IMR-90 (cell line): Measurements from ENCODE around the gene CCDC120. TPM values are rescaled to one million over a fixed set of nuclear protein-coding genes. Genes with fewer than 3 reads are reported as not detected.

ENCODE experiments used
- ATAC-seq: fragments of 200-7000 bp; cut with Tn5 transposase; 2 replicates; pipeline ENCODE4 v1.9.1; 2020; ENCODE audit warnings: low read depth, mild to moderate bottlenecking, moderate library complexity
- BruUV-seq: library from RNA; stranded (reverse); fragments of 400-500 nt; replicated peaks from 2 replicates; lab custom pipeline; 2021; lab: Mats Ljungman, UMichigan
- CTCF ChIA-PET: fragments of 300-600 bp; formaldehyde crosslinking; extraction: SDS; loops from one replicate; lab custom pipeline; 2021; ENCODE audit warnings: antibody characterized with exemption; lab: Yijun Ruan, JAX
- POLR2A ChIA-PET: fragments of 300-600 bp; sonication (Branson Sonifier 250); formaldehyde crosslinking; loops from one replicate; lab custom pipeline; 2022; ENCODE audit warnings: antibody characterized with exemption; ENCODE audit not compliant: unreplicated experiment; lab: Charles Lee
- DNase-seq: peaks from one replicate; pipeline ENCODE4 v3.0.0; 2013
- H2AFZ ChIP-seq: replicated peaks from 2 replicates; pipeline ENCODE3; 2013; ENCODE audit warnings: low read length, mild to moderate bottlenecking; ENCODE audit not compliant: poor library complexity
- H2AK5ac ChIP-seq: 2 replicates; pipeline ENCODE4 v1.6.1; 2013; ENCODE audit warnings: low read depth, low read length, inconsistent platforms
- H2AK9ac ChIP-seq: replicated peaks from 2 replicates; pipeline ENCODE3; 2013; ENCODE audit warnings: mild to moderate bottlenecking, low read depth, low read length, moderate library complexity; ENCODE audit not compliant: poor library complexity
- H2BK120ac ChIP-seq: 2 replicates; pipeline ENCODE4 v1.6.1; 2013; ENCODE audit warnings: low read depth, low read length, inconsistent platforms
- H2BK15ac ChIP-seq: 3 replicates; pipeline ENCODE4 v1.6.1; 2013; ENCODE audit warnings: low read depth, low read length, inconsistent platforms
- H2BK20ac ChIP-seq: 2 replicates; pipeline ENCODE4 v1.6.1; 2013; ENCODE audit warnings: low read depth, mild to moderate bottlenecking, inconsistent platforms, low read length, moderate library complexity
- H2BK5ac ChIP-seq: 2 replicates; pipeline ENCODE4 v1.6.1; 2013; ENCODE audit warnings: mild to moderate bottlenecking, low read depth, low read length, inconsistent platforms; ENCODE audit not compliant: poor library complexity, severe bottlenecking
- H3K14ac ChIP-seq: replicated peaks from 2 replicates; pipeline ENCODE4 v1.6.1; 2013; ENCODE audit warnings: low read depth, low read length, inconsistent platforms
- H3K18ac ChIP-seq: 2 replicates; pipeline ENCODE4 v1.6.1; 2013; ENCODE audit warnings: low read depth, low read length, control low read depth
- H3K23ac ChIP-seq: 2 replicates; pipeline ENCODE4 v1.6.1; 2013; ENCODE audit warnings: low read depth, low read length, inconsistent platforms
- H3K27ac ChIP-seq: 2 replicates; pipeline ENCODE4 v1.5.1; 2013; ENCODE audit warnings: mild to moderate bottlenecking, control low read depth, low read length; ENCODE audit not compliant: insufficient read depth
- H3K27me3 ChIP-seq: 2 replicates; pipeline ENCODE4 v1.6.1; 2013; ENCODE audit warnings: low read length; ENCODE audit not compliant: control insufficient read depth, insufficient read depth
- H3K36me3 ChIP-seq: 2 replicates; pipeline ENCODE4 v1.6.1; 2013; ENCODE audit warnings: low read length, mixed read lengths; ENCODE audit not compliant: control insufficient read depth, insufficient read depth
- H3K4ac ChIP-seq: 2 replicates; pipeline ENCODE4 v1.6.1; 2013; ENCODE audit warnings: low read depth, low read length, inconsistent platforms
- H3K4me1 ChIP-seq: 2 replicates; pipeline ENCODE4 v1.6.1; 2013; ENCODE audit warnings: low read length, mixed read lengths; ENCODE audit not compliant: control insufficient read depth, insufficient read depth
- H3K4me2 ChIP-seq: 2 replicates; pipeline ENCODE4 v1.6.1; 2013; ENCODE audit warnings: low read depth, mild to moderate bottlenecking, control low read depth, low read length, moderate library complexity
- H3K4me3 ChIP-seq: 2 replicates; pipeline ENCODE4 v1.5.1; 2013; ENCODE audit warnings: low read depth, mild to moderate bottlenecking, control low read depth, low read length, moderate library complexity; ENCODE audit not compliant: insufficient read depth
- H3K56ac ChIP-seq: 2 replicates; pipeline ENCODE4 v1.6.1; 2013; ENCODE audit warnings: low read length, inconsistent platforms; ENCODE audit not compliant: insufficient read depth; ENCODE audit errors: extremely low read depth
- H3K79me1 ChIP-seq, 2 experiments: 2 replicates each; pipeline ENCODE4 v1.6.1; 2013; ENCODE audit warnings: low read length in 2 of 2, inconsistent platforms in 1 of 2, low read depth in 1 of 2
- H3K9ac ChIP-seq: 2 replicates; pipeline ENCODE4 v1.6.1; 2013; ENCODE audit warnings: low read depth, low read length, control low read depth
- H3K9me1 ChIP-seq: 2 replicates; pipeline ENCODE4 v1.6.1; 2013; ENCODE audit warnings: low read length, inconsistent platforms; ENCODE audit not compliant: insufficient read depth
- H3K9me3 ChIP-seq: 2 replicates; pipeline ENCODE4 v1.6.1; 2013; ENCODE audit warnings: low read length; ENCODE audit not compliant: control insufficient read depth, insufficient read depth
- H4K20me1 ChIP-seq: 2 replicates; pipeline ENCODE4 v1.6.1; 2013; ENCODE audit warnings: low read length, inconsistent platforms; ENCODE audit not compliant: insufficient read depth
- H4K5ac ChIP-seq: 2 replicates; pipeline ENCODE4 v1.6.1; 2013; ENCODE audit warnings: mild to moderate bottlenecking, low read depth, low read length, control low read depth
- H4K8ac ChIP-seq, 2 experiments: 2 replicates each; pipeline ENCODE4 v1.6.1; 2013; ENCODE audit warnings: low read depth in 2 of 2, low read length in 2 of 2, control low read depth in 1 of 2, inconsistent platforms in 1 of 2
- H4K91ac ChIP-seq: 2 replicates; pipeline ENCODE4 v1.6.1; 2013; ENCODE audit warnings: low read depth, low read length, inconsistent platforms; ENCODE audit not compliant: insufficient read depth
- BHLHE40 ChIP-seq: fragments of 150-350 bp; IDR thresholded peaks from 2 replicates; pipeline ENCODE4 v1.6.1; 2016; ENCODE audit warnings: mild to moderate bottlenecking, low read depth, low read length
- CEBPB ChIP-seq: IDR thresholded peaks from 2 replicates; pipeline ENCODE4 v1.6.1; 2012; ENCODE audit warnings: low read depth, low read length, improper control_type of control experiment
- CHD1 ChIP-seq: IDR thresholded peaks from 2 replicates; pipeline ENCODE4 v1.6.1; 2012; ENCODE audit warnings: low read depth, low read length, improper control_type of control experiment
- FOS ChIP-seq: fragments of 150-350 bp; IDR thresholded peaks from 2 replicates; pipeline ENCODE4 v1.6.1; 2016; ENCODE audit warnings: low read depth, low read length
- MAFK ChIP-seq: IDR thresholded peaks from 2 replicates; pipeline ENCODE4 v1.6.1; 2012; ENCODE audit warnings: low read depth, low read length, improper control_type of control experiment
- MAZ ChIP-seq: IDR thresholded peaks from 2 replicates; pipeline ENCODE4 v1.6.1; 2012; ENCODE audit warnings: low read depth, mild to moderate bottlenecking, low read length, improper control_type of control experiment, moderate library complexity, borderline replicate concordance
- MXI1 ChIP-seq: IDR thresholded peaks from 2 replicates; pipeline ENCODE4 v1.6.1; 2012; ENCODE audit warnings: low read depth, mild to moderate bottlenecking, low read length, moderate library complexity, borderline replicate concordance
- NFE2L2 ChIP-seq: fragments of 150-350 bp; IDR thresholded peaks from 2 replicates; pipeline ENCODE4 v1.6.1; 2016; ENCODE audit warnings: low read depth, mild to moderate bottlenecking, low read length
- POLR2A ChIP-seq: IDR thresholded peaks from 2 replicates; pipeline ENCODE4 v1.6.1; 2012; ENCODE audit warnings: mild to moderate bottlenecking, low read depth, low read length
- RAD21 ChIP-seq: IDR thresholded peaks from 2 replicates; pipeline ENCODE4 v1.6.1; 2012; ENCODE audit warnings: low read length, improper control_type of control experiment
- RCOR1 ChIP-seq: IDR thresholded peaks from 2 replicates; pipeline ENCODE4 v1.6.1; 2012; ENCODE audit warnings: mild to moderate bottlenecking, low read length, improper control_type of control experiment; ENCODE audit not compliant: insufficient replicate concordance
- RFX5 ChIP-seq: IDR thresholded peaks from 2 replicates; pipeline ENCODE4 v1.8.0; 2012; ENCODE audit warnings: low read depth, mild to moderate bottlenecking, low read length, moderate library complexity
- SMC3 ChIP-seq: fragments of 150-350 bp; IDR thresholded peaks from 2 replicates; pipeline ENCODE4 v1.6.1; 2016; ENCODE audit warnings: low read depth, mild to moderate bottlenecking, antibody characterized with exemption, low read length, moderate library complexity
- WGBS, 2 experiments: methylation state at CpG; one replicate each; pipeline versions ENCODE4 v1.1.5 to v1.1.7; 2013; ENCODE audit warnings: missing lambda C conversion rate in 2 of 2; ENCODE audit not compliant: insufficient read length in 1 of 2; ENCODE audit errors: extremely low coverage in 2 of 2; 5-methylcytosine and 5-hydroxymethylcytosine counted together
- dilution Hi-C: fragments of 300-500 bp; cut with HindIII; formaldehyde crosslinking; loops from one replicate; pipeline ENCODE4 v1.14.3; 2018; ENCODE audit warnings: low sequenced_read_pairs; ENCODE audit not compliant: unreplicated experiment
- in situ Hi-C: fragments of 300-500 bp; cut with MboI; formaldehyde crosslinking; loops from 3 replicates; pipeline ENCODE4 v1.14.3; 2019; ENCODE audit warnings: low sequenced_read_pairs, inconsistent platforms, mixed read lengths
- intact Hi-C: fragments of 100-400 bp; cut with micrococcal nuclease; formaldehyde crosslinking; loops from 2 replicates; pipeline ENCODE4 v1.10.0; 2022
- polyA plus RNA-seq, 3 experiments: library from polyadenylated mRNA; depleted of rRNA; stranded (reverse); fragments of >200 nt; gene quantifications; 2 replicates each; pipeline ENCODE4 v1.2.3, GENCODE V29; 2012; ENCODE audit warnings: low replicate concordance in 1 of 3
- total RNA-seq: library from RNA; depleted of rRNA; stranded (reverse); fragments of >200 nt; gene quantifications from 2 replicates; pipeline ENCODE4 v1.2.3, GENCODE V29; 2012
- TF ChIP-seq, protein P1 (sequence below): fragments of 150-350 bp; IDR thresholded peaks from 2 replicates; pipeline ENCODE4 v1.6.1; 2016; ENCODE audit warnings: low read depth, mild to moderate bottlenecking, low read length, moderate library complexity, borderline replicate concordance
- TF ChIP-seq, protein P2 (sequence below): fragments of 150-350 bp; IDR thresholded peaks from 2 replicates; pipeline ENCODE4 v1.6.1; 2017; ENCODE audit warnings: mild to moderate bottlenecking, antibody characterized with exemption, low read length, low read depth
- TF ChIP-seq, protein P3 (sequence below): conservative IDR thresholded peaks from 2 replicates; pipeline ENCODE4 v1.5.1; 2012; ENCODE audit warnings: mild to moderate bottlenecking, low read depth, low read length, improper control_type of control experiment

The CCDC120 gene
- total and polyA plus RNA-seq, 2 of the 4 experiments (the other 2 are of a cell fraction) = 0.18 to 2.0 TPM

DNA sequence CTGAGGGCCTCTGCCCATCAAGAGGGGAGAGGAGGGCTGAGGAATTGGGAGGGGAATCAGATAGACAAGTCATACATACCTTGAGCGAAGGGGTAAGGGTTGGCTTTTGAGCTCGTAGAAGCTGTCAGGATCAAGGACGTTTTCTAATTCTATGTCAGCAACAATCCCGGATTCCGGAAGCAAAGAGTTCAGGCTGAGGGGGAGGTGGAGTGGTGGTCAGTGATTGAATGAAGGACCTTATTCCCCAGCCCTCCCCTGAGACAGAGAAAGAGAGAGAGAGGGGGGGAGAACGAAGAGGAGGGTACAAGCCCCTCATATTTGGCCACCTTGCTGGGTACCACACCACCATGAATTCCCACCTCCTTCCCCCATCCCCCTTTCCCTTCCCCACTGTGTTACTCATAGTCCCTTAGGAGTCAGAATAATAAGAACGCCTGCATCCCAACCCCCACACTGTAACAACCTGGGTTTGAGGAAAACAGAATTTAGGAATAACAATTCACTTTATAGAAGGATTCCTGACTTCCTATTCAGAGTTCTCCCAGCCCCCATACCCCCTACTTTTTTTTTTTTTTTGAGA, 18.3 kb upstream of the CCDC120 start:
- Histone ChIP-seq H3K56ac (peak overlapping the region; percentile 67; the same call in 1 of the 2 replicates), H2BK20ac (peak overlapping the region; percentile 14; the same call in 1 of the 2 replicates), H3K4ac (peak overlapping the region; percentile 93), H2BK15ac (peak overlapping the region; percentile 85; the same call in 2 of the 3 replicates), H4K91ac (peak overlapping the region; percentile 89), H3K4me3 (peak overlapping the region; percentile 16), H3K27me3 (no peaks in the 10 kb centered on the region), H3K9me1 (no peaks in the 10 kb centered on the region), H3K27ac (peak overlapping the region; percentile 80), H4K8ac (peak overlapping the region; percentile 54 to 89), H3K18ac (peak overlapping the region; percentile 49), H3K9me3 (no peaks in the 10 kb centered on the region), H3K79me1 (peaks cover 0 to 33% of the 10 kb centered on the region in 2 experiments; a peak in 2 of 4 replicates), H3K23ac (peak overlapping the region; percentile 46), H3K9ac (peak overlapping the region; percentile 59), H4K20me1 (no peaks in the 10 kb centered on the region), H3K4me2 (peak overlapping the region; percentile 45), H3K36me3 (peaks cover 34% of the 10 kb centered on the region), H2AFZ (no peak overlapping the region), H2AK9ac (peak overlapping the region; percentile 79), H2AK5ac (peak overlapping the region; percentile 68), H3K14ac (peak overlapping the region; percentile 81), H2BK5ac (peak overlapping the region; percentile 85), H2BK120ac (peak overlapping the region; percentile 60), H3K4me1 (peaks cover 16% of the 10 kb centered on the region), H4K5ac (peak overlapping the region; percentile 60)
- CTCF ChIA-PET = no interaction called here
- no peak for TF ChIP-seq RFX5
- TF ChIP-seq, protein P1, sequence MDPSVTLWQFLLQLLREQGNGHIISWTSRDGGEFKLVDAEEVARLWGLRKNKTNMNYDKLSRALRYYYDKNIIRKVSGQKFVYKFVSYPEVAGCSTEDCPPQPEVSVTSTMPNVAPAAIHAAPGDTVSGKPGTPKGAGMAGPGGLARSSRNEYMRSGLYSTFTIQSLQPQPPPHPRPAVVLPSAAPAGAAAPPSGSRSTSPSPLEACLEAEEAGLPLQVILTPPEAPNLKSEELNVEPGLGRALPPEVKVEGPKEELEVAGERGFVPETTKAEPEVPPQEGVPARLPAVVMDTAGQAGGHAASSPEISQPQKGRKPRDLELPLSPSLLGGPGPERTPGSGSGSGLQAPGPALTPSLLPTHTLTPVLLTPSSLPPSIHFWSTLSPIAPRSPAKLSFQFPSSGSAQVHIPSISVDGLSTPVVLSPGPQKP = no peak
- TF ChIP-seq, protein P2, sequence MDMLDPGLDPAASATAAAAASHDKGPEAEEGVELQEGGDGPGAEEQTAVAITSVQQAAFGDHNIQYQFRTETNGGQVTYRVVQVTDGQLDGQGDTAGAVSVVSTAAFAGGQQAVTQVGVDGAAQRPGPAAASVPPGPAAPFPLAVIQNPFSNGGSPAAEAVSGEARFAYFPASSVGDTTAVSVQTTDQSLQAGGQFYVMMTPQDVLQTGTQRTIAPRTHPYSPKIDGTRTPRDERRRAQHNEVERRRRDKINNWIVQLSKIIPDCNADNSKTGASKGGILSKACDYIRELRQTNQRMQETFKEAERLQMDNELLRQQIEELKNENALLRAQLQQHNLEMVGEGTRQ = no peak
- no peak for TF ChIP-seq SMC3
- no peak for TF ChIP-seq RAD21
- no peak for TF ChIP-seq MAFK
- no peak for TF ChIP-seq CHD1
- no peak for TF ChIP-seq FOS
- TF ChIP-seq RCOR1 = no peak
- no peak for TF ChIP-seq NFE2L2
- no peak for TF ChIP-seq POLR2A
- TF ChIP-seq MAZ = no peak
- TF ChIP-seq CEBPB = no peak
- no peak for TF ChIP-seq BHLHE40
- TF ChIP-seq, protein P3, sequence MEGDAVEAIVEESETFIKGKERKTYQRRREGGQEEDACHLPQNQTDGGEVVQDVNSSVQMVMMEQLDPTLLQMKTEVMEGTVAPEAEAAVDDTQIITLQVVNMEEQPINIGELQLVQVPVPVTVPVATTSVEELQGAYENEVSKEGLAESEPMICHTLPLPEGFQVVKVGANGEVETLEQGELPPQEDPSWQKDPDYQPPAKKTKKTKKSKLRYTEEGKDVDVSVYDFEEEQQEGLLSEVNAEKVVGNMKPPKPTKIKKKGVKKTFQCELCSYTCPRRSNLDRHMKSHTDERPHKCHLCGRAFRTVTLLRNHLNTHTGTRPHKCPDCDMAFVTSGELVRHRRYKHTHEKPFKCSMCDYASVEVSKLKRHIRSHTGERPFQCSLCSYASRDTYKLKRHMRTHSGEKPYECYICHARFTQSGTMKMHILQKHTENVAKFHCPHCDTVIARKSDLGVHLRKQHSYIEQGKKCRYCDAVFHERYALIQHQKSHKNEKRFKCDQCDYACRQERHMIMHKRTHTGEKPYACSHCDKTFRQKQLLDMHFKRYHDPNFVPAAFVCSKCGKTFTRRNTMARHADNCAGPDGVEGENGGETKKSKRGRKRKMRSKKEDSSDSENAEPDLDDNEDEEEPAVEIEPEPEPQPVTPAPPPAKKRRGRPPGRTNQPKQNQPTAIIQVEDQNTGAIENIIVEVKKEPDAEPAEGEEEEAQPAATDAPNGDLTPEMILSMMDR = no peak
- no peak for TF ChIP-seq MXI1
- POLR2A ChIA-PET = no interaction called here
- no TSS peak for BruUV-seq
- ATAC-seq = no peak
- in situ Hi-C loops (no loop called here), intact Hi-C loops (loop anchor here (5.0 kb wide), 1 partner anchor 123 kb away; the partner anchor contains the start of gene PIM2), dilution Hi-C loops (no loop called here)
- peak; percentile 25 for DNase-seq
- no CpG with 5 or more reads among the region's 7 CpGs for WGBS, 2 experiments
